Neural cell (in vitro differentiated cells): ENCODE measurements around the gene CIZ1. TPM values are rescaled to one million over a fixed set of nuclear protein-coding genes. Genes with fewer than 3 reads are reported as not detected.

Experiments used
- H2AFZ ChIP-seq: fragments of 200-600, 300-800 bp; sonication (generic), shearing (Covaris generic); 2 replicates; pipeline ENCODE4 v1.6.0; 2014; ENCODE audit warnings: low read depth, mild to moderate bottlenecking, antibody characterized with exemption, low read length, moderate library complexity
- H3F3A ChIP-seq: fragments of 200-600 bp; shearing (Covaris generic); 2 replicates; pipeline ENCODE4 v1.6.1; 2016; ENCODE audit warnings: mild to moderate bottlenecking, moderate library complexity, mixed read lengths, antibody characterized with exemption, low read length; ENCODE audit not compliant: insufficient read depth, poor library complexity, severe bottlenecking
- H3K27ac ChIP-seq: fragments of 200-600, 300-800 bp; sonication (generic), shearing (Covaris generic); 2 replicates; pipeline ENCODE4 v1.5.1; 2014; ENCODE audit warnings: mild to moderate bottlenecking, low read length, moderate library complexity
- H3K27me3 ChIP-seq: fragments of 300-800, 200-600 bp; sonication (generic), shearing (Covaris generic); 2 replicates; pipeline ENCODE4 v1.6.0; 2014; ENCODE audit warnings: mild to moderate bottlenecking, low read depth, low read length, moderate library complexity; ENCODE audit not compliant: insufficient read depth
- H3K36me3 ChIP-seq: fragments of 300-800, 200-600 bp; sonication (generic), shearing (Covaris generic); 2 replicates; pipeline ENCODE4 v1.5.1; 2014; ENCODE audit warnings: mild to moderate bottlenecking, antibody characterized with exemption, low read length, moderate library complexity; ENCODE audit not compliant: insufficient read depth
- H3K4me2 ChIP-seq: fragments of 300-800, 200-600 bp; sonication (generic), shearing (Covaris generic); 2 replicates; pipeline ENCODE4 v1.6.0; 2014; ENCODE audit warnings: mild to moderate bottlenecking, low read length
- H3K4me3 ChIP-seq: fragments of 300-800, 200-600 bp; sonication (generic), shearing (Covaris generic); 2 replicates; pipeline ENCODE4 v1.5.1; 2014; ENCODE audit warnings: mild to moderate bottlenecking, low read length, moderate library complexity
- H3K79me2 ChIP-seq: fragments of 200-600 bp; shearing (Covaris generic); replicated peaks from 2 replicates; pipeline ENCODE4 v1.6.0; 2014; ENCODE audit warnings: mild to moderate bottlenecking, low read length, moderate library complexity; ENCODE audit not compliant: insufficient read depth
- H3K9ac ChIP-seq: fragments of 300-800, 200-600 bp; sonication (generic), shearing (Covaris generic); 2 replicates; pipeline ENCODE4 v1.6.1; 2016; ENCODE audit warnings: mild to moderate bottlenecking, low read length, mixed read lengths
- H3K9me2 ChIP-seq: fragments of 200-600 bp; shearing (Covaris generic); 2 replicates; pipeline ENCODE4 v1.6.1; 2016; ENCODE audit warnings: mild to moderate bottlenecking, low read length, mixed read lengths; ENCODE audit not compliant: insufficient read depth
- H3K9me3 ChIP-seq: fragments of 200-600, 300-800 bp; sonication (generic), shearing (Covaris generic); 2 replicates; pipeline ENCODE4 v1.6.1; 2016; ENCODE audit warnings: mild to moderate bottlenecking, mixed run types, low read length, moderate library complexity, mixed read lengths
- H4K20me1 ChIP-seq: fragments of 200-600 bp; shearing (Covaris generic); 2 replicates; pipeline ENCODE4 v1.6.1; 2016; ENCODE audit warnings: mild to moderate bottlenecking, mixed run types; ENCODE audit not compliant: insufficient read depth
- CTCF ChIP-seq: fragments of 450-650 bp; IDR thresholded peaks from 2 replicates; pipeline ENCODE4 v1.5.1; 2014; ENCODE audit warnings: antibody characterized with exemption, mild to moderate bottlenecking, moderate library complexity; ENCODE audit not compliant: poor library complexity, severe bottlenecking
- EP300 ChIP-seq: fragments of 450-650 bp; conservative IDR thresholded peaks from 2 replicates; pipeline ENCODE4 v1.6.1; 2014; ENCODE audit warnings: antibody characterized with exemption, mild to moderate bottlenecking, moderate library complexity; ENCODE audit not compliant: poor library complexity, severe bottlenecking
- EZH2 ChIP-seq: fragments of 200-600, 300-800 bp; shearing (Covaris generic), sonication (generic); IDR thresholded peaks from 2 replicates; pipeline ENCODE4 v1.6.1; 2014; ENCODE audit warnings: antibody characterized with exemption, low read length, borderline replicate concordance, mild to moderate bottlenecking; ENCODE audit not compliant: insufficient read depth, poor library complexity, severe bottlenecking
- MXI1 ChIP-seq: fragments of 450-650 bp; conservative IDR thresholded peaks from 2 replicates; pipeline ENCODE4 v1.6.1; 2014; ENCODE audit warnings: antibody characterized with exemption, mild to moderate bottlenecking; ENCODE audit not compliant: poor library complexity, severe bottlenecking
- POLR2AphosphoS5 ChIP-seq: IDR thresholded peaks from 2 replicates; pipeline ENCODE4 v1.6.1; 2012
- RAD21 ChIP-seq: fragments of 450-650 bp; conservative IDR thresholded peaks from 2 replicates; pipeline ENCODE4 v1.6.1; 2014; ENCODE audit warnings: antibody characterized with exemption, mild to moderate bottlenecking, moderate library complexity
- REST ChIP-seq: IDR thresholded peaks from 2 replicates; pipeline ENCODE4 v1.6.1; 2012; ENCODE audit warnings: borderline replicate concordance
- SMC3 ChIP-seq: fragments of 450-650 bp; conservative IDR thresholded peaks from 2 replicates; pipeline ENCODE4 v1.6.1; 2014; ENCODE audit warnings: antibody characterized with exemption, mild to moderate bottlenecking, moderate library complexity; ENCODE audit not compliant: poor library complexity
- TAF1 ChIP-seq: IDR thresholded peaks from 2 replicates; pipeline ENCODE4 v1.6.1; 2012; ENCODE audit warnings: low read depth
- polyA plus RNA-seq: library from polyadenylated mRNA; depleted of rRNA; stranded (reverse); fragments of >200 nt; gene quantifications from 2 replicates; pipeline ENCODE4 v1.2.3, GENCODE V29; 2014

Gene CIZ1
- polyA plus RNA-seq, 1 donor from 2014 or later = 25.6 TPM

GRCh38 chr9:128175102-128175563 lies 16.2 kb downstream of the CIZ1 start:
- Histone ChIP-seq H3K36me3 (peaks cover 10% of the 10 kb centered on the region), H3F3A (no peaks in the 10 kb centered on the region), H3K4me2 (no peak overlapping the region), H3K9ac (no peak overlapping the region), H3K9me3 (peaks cover 5% of the 10 kb centered on the region), H3K79me2 (no peaks in the 10 kb centered on the region), H3K27me3 (no peaks in the 10 kb centered on the region), H3K27ac (no peak overlapping the region), H3K9me2 (no peaks in the 10 kb centered on the region), H3K4me3 (no peak overlapping the region), H4K20me1 (no peaks in the 10 kb centered on the region), H2AFZ (no peak overlapping the region)
- no peak for TF ChIP-seq CTCF
- TF ChIP-seq TAF1 = no peak
- no peak for TF ChIP-seq EP300
- TF ChIP-seq MXI1 = no peak
- TF ChIP-seq EZH2 = no peak
- TF ChIP-seq REST = no peak
- TF ChIP-seq POLR2AphosphoS5 = no peak

GRCh38 chr9:128174062-128174461 lies 17.3 kb downstream of the CIZ1 start:
- Histone ChIP-seq H3K9ac (no peak overlapping the region), H3K27me3 (no peaks in the 10 kb centered on the region), H3K79me2 (no peaks in the 10 kb centered on the region), H3F3A (no peaks in the 10 kb centered on the region), H2AFZ (no peak overlapping the region), H3K27ac (no peak overlapping the region), H3K4me2 (no peak overlapping the region), H3K36me3 (peaks cover 6% of the 10 kb centered on the region), H3K9me2 (no peaks in the 10 kb centered on the region), H4K20me1 (no peaks in the 10 kb centered on the region), H3K9me3 (peaks cover 3% of the 10 kb centered on the region), H3K4me3 (no peak overlapping the region)
- no peak for TF ChIP-seq POLR2AphosphoS5
- no peak for TF ChIP-seq SMC3
- TF ChIP-seq RAD21 = no peak
- TF ChIP-seq CTCF = no peak
- TF ChIP-seq MXI1 = no peak
- TF ChIP-seq EZH2 = no peak
- no peak for TF ChIP-seq TAF1
- TF ChIP-seq EP300 = no peak
- TF ChIP-seq REST = no peak
